NCI-H2029 (cell line): Measurements from ENCODE around the gene MMS22L.

Source experiments
- DNase-seq: peaks from one replicate; lab custom pipeline; 2025; lab: John Stamatoyannopoulos, UW

Gene MMS22L

GRCh38 chr6:97282726-97283617, at the start of gene MMS22L:
TSS of gene MMS22L (minus strand) at chr6:97283216. CDS start at chr6:97282477, 739 bp downstream.
- DNase-seq, result peak; percentile 95

- DNase-seq, result no peak
Measured at GRCh38 chr6:97322811-97323210, 39.8 kb upstream of the MMS22L start.

- no peak for DNase-seq
Measured at GRCh38 chr6:97322226-97322625, 39.2 kb upstream of the MMS22L start.

GRCh38 chr6:97316978-97317377, 34.0 kb upstream of the MMS22L start:
- no peak for DNase-seq

- DNase-seq, result no peak
Measured at GRCh38 chr6:97312241-97312640, 29.2 kb upstream of the MMS22L start.

GRCh38 chr6:97306544-97307320, 23.7 kb upstream of the MMS22L start:
- DNase-seq, result no peak

GRCh38 chr6:97305414-97306066, 22.5 kb upstream of the MMS22L start:
- DNase-seq, result no peak

GRCh38 chr6:97304701-97305100, 21.7 kb upstream of the MMS22L start:
- no peak for DNase-seq

- DNase-seq, result no peak
Measured at GRCh38 chr6:97294451-97294850, 11.4 kb upstream of the MMS22L start.

GRCh38 chr6:97293198-97293696, 10.2 kb upstream of the MMS22L start:
- no peak for DNase-seq

- DNase-seq, result no peak
Measured at GRCh38 chr6:97292671-97293070, 9.7 kb upstream of the MMS22L start.

- DNase-seq, result no peak
Measured at GRCh38 chr6:97291896-97292295, 8.9 kb upstream of the MMS22L start.

- no peak for DNase-seq
Measured at GRCh38 chr6:97289332-97289731, 6.3 kb upstream of the MMS22L start.

GRCh38 chr6:97288188-97288587, 5.2 kb upstream of the MMS22L start:
- DNase-seq, result no peak

GRCh38 chr6:97282238-97282725, 734 bp downstream of the MMS22L start:
- DNase-seq, result no peak

GRCh38 chr6:97280766-97281165, 2.2 kb downstream of the MMS22L start:
- DNase-seq, result no peak

GRCh38 chr6:97275804-97276203, 7.2 kb downstream of the MMS22L start:
- DNase-seq, result no peak

- DNase-seq, result no peak
Measured at GRCh38 chr6:97269821-97270220, 13.2 kb downstream of the MMS22L start.

- no peak for DNase-seq
Measured at GRCh38 chr6:97262676-97263075, 20.3 kb downstream of the MMS22L start.

- no peak for DNase-seq
Measured at GRCh38 chr6:97246842-97247241, 36.2 kb downstream of the MMS22L start.

- DNase-seq, result no peak
Measured at GRCh38 chr6:97240222-97240621, 42.8 kb downstream of the MMS22L start.

- DNase-seq, result no peak
Measured at GRCh38 chr6:97231911-97232310, 51.1 kb downstream of the MMS22L start.
